ENCODE data around the gene LIPK.

DNA sequence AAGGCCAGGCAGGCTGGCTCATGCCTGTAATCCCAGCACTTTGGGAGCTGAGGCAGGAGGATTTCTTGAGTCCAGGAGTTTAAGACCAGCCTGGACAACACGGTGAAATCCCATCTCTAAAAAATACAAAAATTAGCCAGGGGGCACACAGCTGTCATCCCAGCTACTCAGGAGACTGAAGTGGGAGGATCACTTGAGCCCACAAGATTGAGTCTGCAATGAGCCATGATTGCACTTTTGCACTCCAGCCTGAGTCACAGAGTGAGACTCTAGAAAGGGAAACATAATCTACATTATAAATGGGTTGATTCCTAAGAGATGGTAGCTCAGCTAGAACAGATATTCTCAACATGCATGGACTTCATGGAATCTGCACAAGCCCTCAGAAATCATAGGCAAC lies 48.1 kb upstream of the LIPK start:
- no peak for TF ChIP-seq CTCF (conservative IDR thresholded peaks at IDR 0.05)
- no peak for TF ChIP-seq EZH2 (IDR thresholded peaks at IDR 0.05; ENCODE audit: low read depth)
